ENCODE results near the gene ACER2.
"Not testable (repeated sequence)": the region's sequence is repeated elsewhere in the genome, so short reads cannot be mapped to it uniquely, and the experiment has no call there.

ACER2 gene

GRCh38 chr9:19430201-19430760 is 21.5 kb downstream of the ACER2 start:
- H3K4me2 ChIP-seq (ENCODE audit: low read length): no peak overlapping the region
- no peak overlapping the region for H3K27ac ChIP-seq (ENCODE audit: low read depth, low read length)
- TF ChIP-seq EZH2phosphoT487 (IDR thresholded peaks at IDR 0.05; ENCODE audit: borderline replicate concordance, low read length) (no peak), CTCF (IDR thresholded peaks at IDR 0.05; ENCODE audit: low read depth, low read length, poor library complexity, severe bottlenecking) (no peak)
- no peaks in the 10 kb centered on the region for H3K79me2 ChIP-seq (ENCODE audit: control insufficient read depth, low read length)
- no peaks in the 10 kb centered on the region for H3K27me3 ChIP-seq (ENCODE audit: control insufficient read depth, low read length)
- H3K4me1 ChIP-seq (ENCODE audit: control insufficient read depth, low read length): no peaks in the 10 kb centered on the region
- H4K20me1 ChIP-seq (ENCODE audit: control insufficient read depth, insufficient read depth, low read depth, low read length): no peaks in the 10 kb centered on the region
- no peaks in the 10 kb centered on the region for H3K36me3 ChIP-seq (ENCODE audit: control insufficient read depth, low read length)
- no peaks in the 10 kb centered on the region for H3K9me3 ChIP-seq (ENCODE audit: control insufficient read depth, insufficient read depth, low read length)
- H3K9me2 ChIP-seq (replicated peaks; ENCODE audit: control insufficient read depth, low read length): no peaks in the 10 kb centered on the region
- H3K4me3 ChIP-seq (ENCODE audit: low read length): no peak overlapping the region
- H3F3A ChIP-seq (ENCODE audit: control insufficient read depth, insufficient read depth): no peaks in the 10 kb centered on the region

- no peak overlapping the region for H3K4me3 ChIP-seq (ENCODE audit: low read length)
- H3K4me2 ChIP-seq (ENCODE audit: low read length): no peak overlapping the region
- H3K36me3 ChIP-seq (ENCODE audit: control insufficient read depth, low read length): no peaks in the 10 kb centered on the region
- TF ChIP-seq EZH2phosphoT487 (IDR thresholded peaks at IDR 0.05; ENCODE audit: borderline replicate concordance, low read length): no peak
- no peak for TF ChIP-seq CTCF (IDR thresholded peaks at IDR 0.05; ENCODE audit: low read depth, low read length, poor library complexity, severe bottlenecking)
- no peaks in the 10 kb centered on the region for H3K27me3 ChIP-seq (ENCODE audit: control insufficient read depth, low read length)
- H3F3A ChIP-seq (ENCODE audit: control insufficient read depth, insufficient read depth): no peaks in the 10 kb centered on the region
- no peaks in the 10 kb centered on the region for H3K79me2 ChIP-seq (ENCODE audit: control insufficient read depth, low read length)
- H3K9me3 ChIP-seq (ENCODE audit: control insufficient read depth, insufficient read depth, low read length): no peaks in the 10 kb centered on the region
- no peak overlapping the region for H3K27ac ChIP-seq (ENCODE audit: low read depth, low read length)
- no peaks in the 10 kb centered on the region for H4K20me1 ChIP-seq (ENCODE audit: control insufficient read depth, insufficient read depth, low read depth, low read length)
- H3K4me1 ChIP-seq (ENCODE audit: control insufficient read depth, low read length): no peaks in the 10 kb centered on the region
- no peaks in the 10 kb centered on the region for H3K9me2 ChIP-seq (replicated peaks; ENCODE audit: control insufficient read depth, low read length)
Observed at GRCh38 chr9:19431361-19432171, 22.8 kb downstream of the ACER2 start.

GRCh38 chr9:19432473-19432872 is 23.7 kb downstream of the ACER2 start:
- no peaks in the 10 kb centered on the region for H3K9me2 ChIP-seq (replicated peaks; ENCODE audit: control insufficient read depth, low read length)
- H4K20me1 ChIP-seq (ENCODE audit: control insufficient read depth, insufficient read depth, low read depth, low read length): no peaks in the 10 kb centered on the region
- H3K27me3 ChIP-seq (ENCODE audit: control insufficient read depth, low read length): peaks cover 3% of the 10 kb centered on the region
- TF ChIP-seq EZH2phosphoT487 (IDR thresholded peaks at IDR 0.05; ENCODE audit: borderline replicate concordance, low read length) (no peak), CTCF (IDR thresholded peaks at IDR 0.05; ENCODE audit: low read depth, low read length, poor library complexity, severe bottlenecking) (no peak)
- no peaks in the 10 kb centered on the region for H3K4me1 ChIP-seq (ENCODE audit: control insufficient read depth, low read length)
- H3K4me2 ChIP-seq (ENCODE audit: low read length): no peak overlapping the region
- no peak overlapping the region for H3K4me3 ChIP-seq (ENCODE audit: low read length)
- no peaks in the 10 kb centered on the region for H3F3A ChIP-seq (ENCODE audit: control insufficient read depth, insufficient read depth)
- no peaks in the 10 kb centered on the region for H3K79me2 ChIP-seq (ENCODE audit: control insufficient read depth, low read length)
- no peaks in the 10 kb centered on the region for H3K36me3 ChIP-seq (ENCODE audit: control insufficient read depth, low read length)
- H3K9me3 ChIP-seq (ENCODE audit: control insufficient read depth, insufficient read depth, low read length): no peaks in the 10 kb centered on the region
- no peak overlapping the region for H3K27ac ChIP-seq (ENCODE audit: low read depth, low read length)

- not testable (repeated sequence) for H3K9me3 ChIP-seq (ENCODE audit: control insufficient read depth, insufficient read depth, low read length); H3K4me1 ChIP-seq (ENCODE audit: control insufficient read depth, low read length); H3K4me2 ChIP-seq (ENCODE audit: low read length); H3F3A ChIP-seq (ENCODE audit: control insufficient read depth, insufficient read depth); H3K79me2 ChIP-seq (ENCODE audit: control insufficient read depth, low read length); H3K36me3 ChIP-seq (ENCODE audit: control insufficient read depth, low read length); H4K20me1 ChIP-seq (ENCODE audit: control insufficient read depth, insufficient read depth, low read depth, low read length); H3K27ac ChIP-seq (ENCODE audit: low read depth, low read length); H3K9me2 ChIP-seq (replicated peaks; ENCODE audit: control insufficient read depth, low read length); H3K4me3 ChIP-seq (ENCODE audit: low read length)
- peaks cover 11% of the 10 kb centered on the region for H3K27me3 ChIP-seq (ENCODE audit: control insufficient read depth, low read length)
Observed at GRCh38 chr9:19433729-19434128, 24.9 kb downstream of the ACER2 start.

All from DOHH2 (cell line).